Nucleus accumbens (tissue), 56 donors: ENCODE results near the gene TERT.
"Not testable (repeated sequence)": the region's sequence is repeated elsewhere in the genome, so short reads cannot be mapped to it uniquely, and the experiment has no call there.

ENCODE experiments used
- DNase-seq, 56 donors: peaks; one replicate each; lab custom pipeline; 2025; lab: John Stamatoyannopoulos, UW

TERT gene

DNA sequence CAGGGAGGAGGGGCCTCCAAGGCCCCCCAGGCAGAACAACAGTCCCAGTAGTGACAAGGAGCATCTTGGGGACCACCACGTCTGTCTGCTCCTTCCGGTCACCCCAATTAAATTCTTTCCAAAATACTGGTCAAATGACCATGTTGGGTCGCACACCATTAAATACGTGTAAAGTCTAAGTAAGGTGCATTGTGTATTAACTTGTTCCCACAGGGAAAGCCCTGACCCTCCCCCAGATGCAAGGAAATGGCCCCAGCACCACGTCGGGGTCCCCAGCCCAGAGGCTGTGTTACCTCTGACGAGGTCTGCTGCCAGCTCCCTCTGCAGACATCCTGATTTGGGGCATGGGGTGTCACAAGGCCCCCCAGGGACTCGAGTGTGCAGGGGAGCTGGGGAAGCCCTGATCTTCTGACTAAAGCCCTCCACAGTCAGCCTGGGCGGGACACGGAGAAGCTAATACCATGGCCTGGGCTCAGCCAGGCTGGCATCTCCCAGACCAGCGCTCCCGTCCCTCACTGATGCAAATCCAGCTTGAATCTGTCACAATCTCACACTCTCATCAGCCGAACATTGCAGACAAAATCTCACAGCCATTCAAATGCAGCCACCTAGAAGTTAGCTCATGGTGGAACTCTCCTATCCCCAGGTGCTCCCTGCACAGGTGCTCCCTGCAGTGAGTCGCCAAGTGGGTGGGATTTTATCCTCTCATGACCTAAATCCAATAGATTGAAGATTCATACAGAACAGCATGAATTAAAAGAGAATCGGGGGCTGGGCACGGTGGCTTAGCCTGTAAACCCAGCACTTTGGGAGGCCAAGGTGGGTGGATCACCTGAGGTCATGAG lies 13.6 kb downstream of the TERT start:
- no peak for DNase-seq

DNA sequence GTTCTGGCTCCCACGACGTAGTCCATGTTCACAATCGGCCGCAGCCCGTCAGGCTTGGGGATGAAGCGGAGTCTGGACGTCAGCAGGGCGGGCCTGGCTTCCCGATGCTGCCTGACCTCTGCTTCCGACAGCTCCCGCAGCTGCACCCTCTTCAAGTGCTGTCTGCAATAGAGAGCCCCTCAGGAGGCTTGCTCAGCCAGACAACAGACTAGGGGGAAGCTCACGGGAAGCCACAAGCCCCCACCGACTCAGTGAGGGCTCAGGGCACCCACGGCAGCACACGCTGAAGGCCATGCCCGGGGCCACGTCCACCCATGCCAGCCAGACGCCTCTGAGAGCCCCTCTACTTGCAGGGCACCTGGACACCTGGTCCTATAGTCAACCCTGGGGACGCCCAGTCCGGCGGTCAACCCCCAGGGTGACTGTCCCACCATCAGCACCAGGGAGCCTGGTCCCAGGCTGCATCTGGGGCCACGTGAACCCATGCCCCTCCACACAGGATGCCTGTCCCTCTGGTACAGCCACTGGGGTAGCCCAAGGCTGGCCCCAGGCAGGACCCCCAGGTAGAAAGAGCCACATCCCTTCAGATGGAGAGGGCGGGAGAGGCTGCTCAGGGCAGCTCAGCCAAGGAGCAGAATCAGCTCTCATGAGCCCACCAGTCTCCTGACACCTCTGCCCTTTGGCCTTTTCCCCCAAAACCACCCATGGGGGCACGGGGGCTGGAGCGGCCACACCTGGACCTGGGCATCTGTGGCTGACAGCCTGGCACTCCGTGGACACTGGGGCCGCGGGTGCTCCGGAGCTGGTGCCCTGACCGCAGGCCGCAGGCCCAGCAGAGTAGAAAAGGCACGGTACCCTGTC lies 14.5 kb downstream of the TERT start:
- DNase-seq: no peak

DNA sequence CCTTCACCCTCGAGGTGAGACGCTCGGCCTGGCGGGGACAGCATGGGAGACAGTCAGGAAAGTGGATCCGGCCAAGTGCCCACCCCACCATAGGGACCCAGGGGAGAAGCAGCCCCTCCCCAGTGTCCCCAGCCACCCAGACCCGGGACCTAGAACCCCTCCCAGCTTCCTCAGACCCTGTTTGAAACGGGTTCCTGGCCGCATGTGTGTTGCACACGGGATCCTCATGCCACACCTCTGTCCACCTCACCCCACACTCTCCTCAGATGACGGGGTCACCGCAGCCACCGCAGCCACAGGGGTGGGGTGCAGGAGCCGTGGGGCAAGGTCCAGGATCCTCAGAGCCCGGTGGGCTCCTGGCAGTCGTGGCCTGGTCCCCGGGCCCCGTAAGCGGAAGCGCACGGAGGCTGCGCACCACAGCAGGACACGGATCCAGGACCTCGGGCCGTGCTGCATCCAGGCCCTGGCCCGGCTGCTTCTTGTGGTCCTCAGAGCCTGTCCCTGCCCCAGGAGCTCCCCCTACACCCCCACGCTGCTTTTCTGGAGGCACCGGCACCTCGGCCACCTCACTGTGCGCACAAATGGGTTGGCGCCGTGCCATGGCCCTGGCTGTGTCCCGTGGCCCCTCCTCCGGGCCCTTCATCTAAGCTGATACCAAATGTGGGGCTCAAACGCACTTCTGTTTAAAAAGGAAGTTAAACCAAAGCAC lies 15.3 kb downstream of the TERT start:
- no peak for DNase-seq

DNA sequence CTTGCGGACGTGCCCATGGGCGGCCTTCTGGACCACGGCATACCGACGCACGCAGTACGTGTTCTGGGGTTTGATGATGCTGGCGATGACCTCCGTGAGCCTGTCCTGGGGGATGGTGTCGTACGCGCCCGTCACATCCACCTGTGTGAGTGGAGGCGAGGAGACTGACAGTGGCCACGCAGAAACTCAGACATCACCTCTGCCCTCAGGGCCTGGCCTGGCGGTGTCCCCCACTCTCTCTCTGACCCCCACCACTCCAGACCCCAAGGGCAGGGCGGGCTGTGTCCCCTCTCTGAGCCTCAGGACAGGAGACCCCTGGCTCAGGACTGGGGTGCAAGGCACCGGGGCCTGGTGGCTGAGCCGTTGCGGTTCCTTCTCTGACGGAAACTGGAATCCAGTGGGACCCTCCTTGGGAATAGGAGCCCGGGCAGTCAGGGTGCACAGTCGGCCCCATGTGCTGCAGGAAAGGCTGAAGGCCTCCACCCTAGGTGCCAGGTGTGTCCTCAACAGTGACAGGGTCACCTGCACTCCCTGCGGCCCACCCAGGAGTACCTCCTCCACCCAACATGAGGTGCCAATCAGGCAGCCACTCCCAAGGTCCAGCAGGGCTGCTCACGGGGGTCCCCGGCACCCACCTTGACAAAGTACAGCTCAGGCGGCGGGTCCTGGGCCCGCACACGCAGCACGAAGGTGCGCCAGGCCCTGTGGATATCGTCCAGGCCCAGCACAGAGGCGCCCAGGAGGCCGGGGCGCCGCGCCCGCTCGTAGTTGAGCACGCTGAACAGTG lies 16.0 kb downstream of the TERT start:
- no peak for DNase-seq

DNA sequence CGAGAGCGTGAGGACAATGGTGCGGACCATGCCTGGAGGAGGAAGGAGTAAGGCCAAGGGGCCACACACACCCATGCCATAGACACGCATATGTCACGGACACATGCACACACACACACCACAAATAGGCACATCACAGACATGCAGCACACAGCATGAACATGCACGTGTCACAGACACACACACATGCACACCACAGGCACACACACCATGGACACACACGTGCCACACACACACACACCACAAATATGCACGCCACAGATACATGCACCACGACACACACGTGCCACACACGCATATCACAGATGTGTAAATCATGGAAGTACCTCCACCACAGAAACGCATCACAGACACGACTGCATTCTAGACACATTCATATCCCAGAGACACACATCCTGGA lies 16.7 kb downstream of the TERT start:
- no peak for DNase-seq

DNA sequence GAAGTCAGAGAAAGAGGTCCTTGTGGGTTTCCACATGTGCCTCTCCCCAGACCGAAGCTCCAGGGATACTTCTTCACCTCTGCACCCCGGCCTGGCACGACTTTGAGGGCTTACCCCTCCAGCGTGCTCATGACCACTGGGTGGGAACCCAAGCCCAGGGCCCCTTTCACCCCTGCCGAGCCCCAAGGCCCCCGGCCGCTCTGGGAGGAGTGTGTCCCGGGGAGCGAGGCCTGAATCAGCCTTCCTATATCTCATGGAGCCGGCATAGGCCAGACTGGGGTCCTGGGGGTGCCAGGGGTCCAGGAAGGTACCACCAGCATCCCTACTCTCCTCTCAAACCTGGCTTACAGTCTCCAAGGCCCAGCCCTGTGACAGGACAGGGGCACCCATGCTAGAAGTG lies 17.1 kb downstream of the TERT start:
- DNase-seq: no peak

DNA sequence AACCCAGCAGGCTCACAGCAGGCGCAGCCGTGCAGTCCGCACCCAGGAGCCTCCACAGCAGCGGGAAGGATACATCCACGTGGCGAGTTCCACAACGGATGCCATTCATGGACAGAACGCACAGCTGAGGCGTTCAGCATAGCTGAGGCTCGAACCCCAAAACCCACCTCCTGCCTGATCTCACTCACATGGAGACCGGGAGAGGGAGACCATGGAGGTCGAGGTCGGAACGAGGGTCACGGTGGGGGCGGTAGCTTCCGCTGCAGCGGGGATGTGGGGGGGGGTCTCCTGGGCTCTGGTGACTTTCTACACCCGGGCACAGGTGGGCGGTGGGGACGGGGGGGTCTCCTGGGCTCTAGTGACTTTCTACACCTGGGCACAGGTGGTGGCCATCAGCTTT lies 17.5 kb downstream of the TERT start:
- no peak for DNase-seq

DNA sequence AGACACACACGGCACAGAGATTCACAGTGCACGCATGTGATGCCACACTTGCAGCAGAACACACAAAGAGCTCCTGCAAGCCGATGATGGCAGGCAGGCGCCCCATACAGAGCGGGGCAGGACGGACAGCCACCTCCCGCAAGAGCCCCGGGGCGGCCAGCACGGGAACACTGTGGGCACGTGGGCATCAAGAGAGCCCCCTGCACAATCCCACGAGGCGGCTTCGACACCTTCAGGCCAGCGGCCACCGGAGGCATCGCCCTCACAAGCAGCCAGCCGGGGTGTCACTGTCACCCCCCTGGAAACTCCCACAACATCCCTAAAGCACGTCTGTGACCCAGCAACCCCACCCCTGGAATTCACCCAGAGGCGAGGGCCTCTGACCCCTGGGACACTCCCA lies 17.9 kb downstream of the TERT start:
- no peak for DNase-seq

DNA sequence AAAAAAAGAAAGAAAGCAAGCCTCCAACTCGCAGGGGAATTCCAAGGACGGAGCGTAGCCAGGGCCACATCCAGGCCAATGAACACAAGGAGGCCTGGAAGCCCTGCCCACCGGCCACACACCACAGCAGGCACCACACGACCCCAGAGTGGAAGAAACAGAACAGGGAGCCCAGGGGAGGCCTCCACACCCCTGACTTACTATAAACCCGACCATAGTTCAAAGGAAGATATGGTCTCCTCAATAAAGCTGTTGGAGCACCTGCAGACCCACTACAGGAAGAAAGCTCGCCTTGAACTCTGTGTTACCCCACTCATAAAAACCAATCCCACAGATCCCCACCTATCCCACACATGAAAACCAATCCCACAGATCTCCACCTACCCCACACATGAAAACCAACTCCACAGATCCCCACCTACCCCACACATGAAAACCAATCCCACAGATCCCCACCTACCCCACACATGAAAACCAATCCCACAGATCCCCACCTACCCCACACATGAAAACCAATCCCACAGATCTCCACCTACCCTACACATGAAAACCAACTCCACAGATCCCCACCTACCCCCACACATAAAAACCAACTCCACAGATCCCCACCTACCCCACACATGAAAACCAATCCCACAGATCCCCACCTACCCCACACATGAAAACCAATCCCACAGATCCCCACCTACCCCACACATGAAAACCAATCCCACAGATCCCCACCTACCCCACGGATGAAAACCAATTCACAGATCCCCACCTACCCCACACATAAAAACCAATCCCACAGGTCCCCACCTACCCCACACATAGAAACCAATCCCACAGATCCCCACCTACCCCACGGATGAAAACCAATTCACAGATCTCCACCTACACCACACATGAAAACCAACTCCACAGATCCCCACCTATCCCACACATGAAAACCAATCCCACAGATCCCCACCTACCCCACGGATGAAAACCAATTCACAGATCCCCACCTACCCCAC lies 19.2 kb downstream of the TERT start:
- DNase-seq: not testable (repeated sequence)

DNA sequence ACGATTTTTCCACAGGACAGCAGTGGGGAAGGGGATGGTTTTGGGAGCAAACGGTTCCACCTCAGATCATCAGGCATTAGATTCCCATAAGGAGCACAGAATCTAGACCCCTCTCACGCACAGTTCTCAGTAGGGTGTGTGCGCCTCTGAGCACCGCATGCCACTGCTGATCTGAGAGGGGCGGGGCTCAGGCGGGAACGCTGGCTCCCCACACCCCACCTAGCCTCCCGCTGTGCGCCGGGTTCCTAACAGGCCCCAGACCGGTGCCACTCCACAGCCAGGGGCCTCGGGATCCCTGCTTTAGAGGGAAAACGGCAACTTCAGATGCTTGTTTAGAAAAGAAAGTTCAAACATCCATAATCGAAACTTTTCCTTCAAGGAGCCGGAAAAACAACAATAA lies 20.4 kb downstream of the TERT start:
- no peak for DNase-seq

DNA sequence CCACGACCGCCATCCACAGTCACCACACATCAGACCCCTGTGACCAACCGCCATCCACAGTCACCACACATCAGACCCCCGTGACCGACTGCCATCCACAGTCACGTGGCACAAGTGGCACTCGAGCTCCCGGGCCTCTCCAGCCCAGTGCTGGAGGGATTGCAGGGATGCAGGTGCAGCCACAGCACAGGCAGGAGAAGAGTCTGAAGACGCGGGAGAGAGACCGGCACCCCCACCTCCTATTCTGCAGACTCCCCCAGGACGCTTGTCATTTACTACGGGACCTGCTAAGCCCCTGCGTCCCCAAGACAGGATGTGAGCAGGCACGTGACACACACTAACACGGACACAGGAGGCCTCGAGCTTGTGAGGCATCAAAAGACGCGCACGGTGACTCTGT lies 21.1 kb downstream of the TERT start:
- DNase-seq: no peak

DNA sequence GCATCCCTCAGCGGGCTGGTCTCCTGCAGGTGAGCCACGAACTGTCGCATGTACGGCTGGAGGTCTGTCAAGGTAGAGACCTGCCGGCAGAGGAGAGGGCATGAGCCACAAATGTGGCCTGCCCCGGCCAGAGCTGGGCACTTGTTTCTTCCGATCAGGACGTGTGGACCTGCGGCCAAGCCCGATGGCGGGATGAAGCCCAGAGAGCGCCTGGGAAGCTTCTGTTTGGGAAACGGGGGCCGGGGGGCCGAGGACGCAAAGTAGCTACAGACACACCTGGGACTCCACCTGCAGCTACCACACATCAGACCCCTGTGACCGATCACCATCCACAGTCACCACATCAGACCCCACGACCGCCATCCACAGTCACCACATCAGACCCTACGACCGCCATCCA lies 22.7 kb downstream of the TERT start:
- DNase-seq: no peak

DNA sequence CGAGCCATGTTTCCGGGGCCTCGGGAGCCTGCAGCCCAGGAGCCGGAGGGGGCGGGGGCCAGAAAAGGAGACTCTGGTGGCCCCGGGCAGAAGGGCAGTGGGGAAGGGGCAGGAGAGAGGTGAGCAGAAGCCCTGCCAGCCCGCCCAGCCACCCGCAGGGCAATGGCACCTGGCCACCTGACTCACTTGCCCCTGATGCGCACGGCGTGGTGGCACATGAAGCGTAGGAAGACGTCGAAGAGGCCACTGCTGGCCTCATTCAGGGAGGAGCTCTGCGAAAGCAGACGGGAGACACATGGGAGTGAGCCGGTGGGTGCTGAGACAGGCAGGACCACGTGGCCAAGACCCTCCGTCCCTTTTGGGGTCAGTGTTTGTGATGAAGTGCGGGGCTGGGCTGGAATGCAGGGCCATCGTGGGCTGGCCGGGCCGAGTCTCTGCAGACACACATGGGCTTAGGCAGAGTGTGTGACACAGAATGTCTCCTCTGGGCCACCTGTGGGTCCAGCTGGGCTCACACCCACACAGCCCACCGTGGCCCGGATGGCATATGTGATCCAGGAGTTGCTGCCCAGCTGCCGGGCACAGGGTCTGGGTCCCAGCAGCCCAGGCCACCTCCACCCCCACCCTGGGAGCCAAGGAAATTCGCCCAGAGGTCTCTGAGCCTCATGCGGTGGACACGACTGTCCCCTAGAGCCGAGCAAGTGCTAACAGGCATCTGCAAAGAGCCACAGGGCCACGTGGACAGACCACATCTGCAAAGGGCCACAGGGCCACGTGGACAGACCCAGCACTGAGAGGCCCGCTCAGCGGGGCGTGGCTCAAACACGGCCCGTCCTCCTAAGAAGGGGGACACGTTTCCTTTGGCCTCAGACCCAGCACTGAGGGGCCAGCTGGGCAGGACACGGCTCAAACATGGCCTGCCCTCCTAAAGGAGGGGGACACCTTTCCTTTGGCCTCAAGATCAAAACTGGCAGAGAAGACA lies 23.6 kb downstream of the TERT start:
- no peak for DNase-seq

DNA sequence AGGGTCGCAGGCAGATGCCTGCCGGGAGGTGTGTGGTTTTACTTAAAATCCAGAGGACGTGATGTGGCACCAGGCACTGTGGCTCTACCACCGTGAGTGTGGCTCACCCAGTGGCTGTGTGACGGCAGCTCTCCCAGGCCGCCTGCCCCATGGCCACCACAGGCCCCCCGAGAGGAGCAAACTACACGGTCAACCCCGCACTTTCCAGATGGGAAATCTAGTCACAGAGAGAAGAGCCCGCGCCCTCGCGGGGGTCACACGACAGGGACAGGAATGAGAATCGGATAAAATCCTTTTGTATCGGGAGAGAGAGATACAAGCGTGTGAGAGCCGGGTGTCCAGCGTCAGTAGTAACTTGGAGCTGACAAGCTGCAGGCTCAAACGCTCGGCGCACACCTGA lies 24.4 kb downstream of the TERT start:
- DNase-seq: no peak

DNA sequence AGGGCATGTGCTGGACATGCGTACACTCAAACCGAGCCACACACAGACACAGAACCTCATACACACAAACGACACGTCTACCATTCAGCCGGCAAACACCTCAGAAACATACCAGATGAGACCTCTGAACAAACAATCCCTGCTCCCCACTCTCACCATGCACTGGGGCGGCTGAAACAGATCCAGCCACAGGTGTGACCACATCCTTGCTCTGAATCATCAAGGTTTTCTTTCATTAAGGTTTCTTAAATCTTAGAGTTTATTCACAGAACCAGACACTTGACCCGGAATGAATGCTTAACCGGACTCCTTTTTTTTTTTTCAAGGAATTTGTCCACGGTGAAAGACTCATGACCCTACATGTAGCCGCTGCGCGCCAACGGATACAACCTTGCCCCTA lies 26.2 kb downstream of the TERT start:
- no peak for DNase-seq

DNA sequence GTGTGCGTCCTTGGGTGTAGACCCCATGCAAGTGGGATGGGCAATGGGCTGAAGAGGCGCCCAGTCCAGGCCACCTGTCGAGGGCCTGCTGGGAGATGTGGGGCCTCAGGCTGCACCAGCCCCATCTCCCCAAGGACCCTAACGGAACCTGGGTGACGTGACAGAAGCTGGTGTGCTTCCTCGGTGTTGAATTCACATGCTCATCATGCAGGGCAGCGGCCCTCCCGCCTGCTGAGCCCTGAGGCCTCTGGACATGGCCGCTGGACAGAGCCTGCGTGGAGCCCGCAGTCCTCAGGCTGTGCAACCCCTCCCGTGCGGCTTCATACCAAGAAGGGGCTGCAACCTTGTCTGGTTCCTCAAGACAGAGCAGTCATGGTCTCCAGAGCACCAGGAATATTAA lies 26.8 kb downstream of the TERT start:
- no peak for DNase-seq

DNA sequence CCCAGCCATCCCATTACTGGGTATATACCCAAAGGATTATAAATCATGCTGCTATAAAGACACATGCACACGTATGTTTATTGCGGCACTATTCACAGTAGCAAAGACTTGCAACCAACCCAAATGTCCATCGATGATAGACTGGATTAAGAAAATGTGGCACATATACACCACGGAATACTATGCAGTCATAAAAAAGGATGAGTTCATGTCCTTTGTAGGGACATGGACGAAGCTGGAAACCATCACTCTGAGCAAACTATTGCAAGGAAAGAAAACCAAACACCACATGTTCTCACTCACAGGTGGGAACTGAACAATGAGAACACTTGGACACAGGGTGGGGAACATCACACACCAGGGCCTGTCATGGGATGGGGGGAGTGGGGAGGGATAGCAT lies 27.4 kb downstream of the TERT start:
- not testable (repeated sequence) for DNase-seq

DNA sequence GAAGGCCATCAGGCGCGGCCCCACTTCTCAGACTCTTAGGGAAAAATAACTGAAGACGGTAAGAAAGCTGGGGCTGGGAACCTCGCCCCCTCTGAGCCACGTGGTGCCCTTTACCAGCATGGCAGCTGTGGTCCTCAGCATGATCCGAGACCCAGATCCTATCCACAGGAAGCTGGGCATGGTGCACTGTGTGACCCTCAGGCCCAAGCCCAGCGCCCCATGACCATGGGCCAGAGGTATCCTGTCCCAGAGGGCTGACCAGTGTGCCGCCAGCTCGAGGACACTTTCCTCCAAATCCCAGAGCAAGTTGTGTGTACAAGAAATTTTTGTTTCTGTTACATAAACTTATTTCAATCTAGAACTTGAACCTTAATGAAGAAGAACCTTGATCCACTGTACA lies 28.1 kb downstream of the TERT start:
- DNase-seq: no peak
